ENCODE results near the gene SRGN. TPM values are rescaled to one million over a fixed set of nuclear protein-coding genes. Genes with fewer than 3 reads are reported as not detected.
A peak's percentile ranks its signal among the peaks of the same experiment; 100 is the strongest.

SRGN gene
- total and polyA plus RNA-seq, 10 of the 15 experiments (the other 5 are each of a cell fraction or from before 2014, with no cell fraction given): 382 to 2,414 (median 885) TPM

DNA sequence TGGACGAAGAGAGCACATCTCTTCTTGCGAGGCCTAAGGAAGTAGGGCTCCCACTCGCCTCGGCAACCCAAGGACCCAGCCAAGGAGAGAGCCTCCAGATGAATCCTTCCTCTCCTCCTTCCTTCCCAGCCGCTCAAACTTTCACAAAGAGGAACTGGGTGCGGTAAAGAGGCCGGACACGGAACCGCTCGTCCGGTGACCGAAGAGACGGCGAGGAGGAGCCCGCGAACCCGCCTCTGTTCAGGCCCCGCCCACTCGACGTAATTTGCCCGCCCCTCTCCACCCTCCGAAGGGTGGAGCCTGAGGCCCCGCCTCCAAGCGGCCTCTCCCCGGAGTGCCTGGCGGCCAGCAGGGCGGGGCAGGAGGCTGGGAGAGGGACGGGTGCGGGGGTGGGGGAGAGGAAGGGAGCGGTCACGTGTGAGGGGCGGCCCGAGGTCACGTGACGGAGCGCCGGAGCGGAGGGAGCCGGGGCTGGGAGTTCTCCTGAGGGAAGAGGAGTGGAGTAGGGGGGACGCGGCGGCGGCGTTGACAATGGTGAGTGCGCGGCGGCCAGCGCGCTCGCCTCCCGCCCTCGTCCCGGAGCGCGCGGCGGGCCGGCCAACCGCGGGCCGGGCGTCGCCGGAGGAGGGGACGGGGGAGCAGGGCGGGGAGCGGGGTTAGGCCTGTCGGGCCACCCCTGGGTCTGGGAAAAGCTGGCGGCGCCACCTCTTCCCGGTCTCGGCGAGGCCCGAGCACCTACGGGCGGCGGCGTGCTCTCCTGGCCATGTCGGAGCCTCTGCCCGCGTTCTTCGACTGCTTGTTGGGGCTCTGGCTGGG, 36.1 kb downstream of the SRGN start, which contains the start of gene VPS26A (continued):
- TF ChIP-seq, protein P1, sequence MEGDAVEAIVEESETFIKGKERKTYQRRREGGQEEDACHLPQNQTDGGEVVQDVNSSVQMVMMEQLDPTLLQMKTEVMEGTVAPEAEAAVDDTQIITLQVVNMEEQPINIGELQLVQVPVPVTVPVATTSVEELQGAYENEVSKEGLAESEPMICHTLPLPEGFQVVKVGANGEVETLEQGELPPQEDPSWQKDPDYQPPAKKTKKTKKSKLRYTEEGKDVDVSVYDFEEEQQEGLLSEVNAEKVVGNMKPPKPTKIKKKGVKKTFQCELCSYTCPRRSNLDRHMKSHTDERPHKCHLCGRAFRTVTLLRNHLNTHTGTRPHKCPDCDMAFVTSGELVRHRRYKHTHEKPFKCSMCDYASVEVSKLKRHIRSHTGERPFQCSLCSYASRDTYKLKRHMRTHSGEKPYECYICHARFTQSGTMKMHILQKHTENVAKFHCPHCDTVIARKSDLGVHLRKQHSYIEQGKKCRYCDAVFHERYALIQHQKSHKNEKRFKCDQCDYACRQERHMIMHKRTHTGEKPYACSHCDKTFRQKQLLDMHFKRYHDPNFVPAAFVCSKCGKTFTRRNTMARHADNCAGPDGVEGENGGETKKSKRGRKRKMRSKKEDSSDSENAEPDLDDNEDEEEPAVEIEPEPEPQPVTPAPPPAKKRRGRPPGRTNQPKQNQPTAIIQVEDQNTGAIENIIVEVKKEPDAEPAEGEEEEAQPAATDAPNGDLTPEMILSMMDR (IDR thresholded peaks at IDR 0.05 in 2 of 3, conservative IDR thresholded peaks at IDR 0.05 in 1 of 3; ENCODE audit: control insufficient read depth in 2 of 3, extremely low read depth in 1 of 3, insufficient read depth in 1 of 3, low read depth in 3 of 3, low read length in 3 of 3): peak; percentile 58 to 78 (median 60); a peak in 5 of 6 replicates
- TF ChIP-seq NR2C1 (IDR thresholded peaks at IDR 0.05) (peak; percentile 15; the same call in 1 of the 2 replicates), CHD2 (IDR thresholded peaks at IDR 0.05; ENCODE audit: borderline replicate concordance, low read depth, low read length) (peak; percentile 50; the same call in 1 of the 2 replicates), CREM (IDR thresholded peaks at IDR 0.05; ENCODE audit: low read depth) (0 out of 2 replicates have a peak, but pooled peaks have one; percentile 15), MXI1 (IDR thresholded peaks at IDR 0.05; ENCODE audit: low read depth, low read length) (peak; percentile 66), PAX5 (IDR thresholded peaks at IDR 0.05; ENCODE audit: borderline replicate concordance, low read depth, low read length) (no peak), NFYB (IDR thresholded peaks at IDR 0.05; ENCODE audit: insufficient read depth, low read depth, low read length) (no peak), SMC3 (IDR thresholded peaks at IDR 0.05; ENCODE audit: borderline replicate concordance, low read length) (peak; percentile 60; the same call in 1 of the 2 replicates), RAD21 (IDR thresholded peaks at IDR 0.05; ENCODE audit: insufficient read depth, low read depth, low read length) (0 out of 2 replicates have a peak, but pooled peaks have one; percentile 3), HDGF (IDR thresholded peaks at IDR 0.05) (peak; percentile 97), ZBED1 (IDR thresholded peaks at IDR 0.05; ENCODE audit: borderline replicate concordance) (no peak), NBN (IDR thresholded peaks at IDR 0.05) (peak; percentile 92), TCF12 (IDR thresholded peaks at IDR 0.05; ENCODE audit: low read depth, low read length) (no peak), RELA (IDR thresholded peaks at IDR 0.05; ENCODE audit: borderline replicate concordance, partially characterized antibody) (peak; percentile 90)
- TF ChIP-seq, protein P2, sequence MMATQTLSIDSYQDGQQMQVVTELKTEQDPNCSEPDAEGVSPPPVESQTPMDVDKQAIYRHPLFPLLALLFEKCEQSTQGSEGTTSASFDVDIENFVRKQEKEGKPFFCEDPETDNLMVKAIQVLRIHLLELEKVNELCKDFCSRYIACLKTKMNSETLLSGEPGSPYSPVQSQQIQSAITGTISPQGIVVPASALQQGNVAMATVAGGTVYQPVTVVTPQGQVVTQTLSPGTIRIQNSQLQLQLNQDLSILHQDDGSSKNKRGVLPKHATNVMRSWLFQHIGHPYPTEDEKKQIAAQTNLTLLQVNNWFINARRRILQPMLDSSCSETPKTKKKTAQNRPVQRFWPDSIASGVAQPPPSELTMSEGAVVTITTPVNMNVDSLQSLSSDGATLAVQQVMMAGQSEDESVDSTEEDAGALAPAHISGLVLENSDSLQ (IDR thresholded peaks at IDR 0.05): peak; percentile 66; the same call in 1 of the 2 replicates
- TF ChIP-seq, protein P3, sequence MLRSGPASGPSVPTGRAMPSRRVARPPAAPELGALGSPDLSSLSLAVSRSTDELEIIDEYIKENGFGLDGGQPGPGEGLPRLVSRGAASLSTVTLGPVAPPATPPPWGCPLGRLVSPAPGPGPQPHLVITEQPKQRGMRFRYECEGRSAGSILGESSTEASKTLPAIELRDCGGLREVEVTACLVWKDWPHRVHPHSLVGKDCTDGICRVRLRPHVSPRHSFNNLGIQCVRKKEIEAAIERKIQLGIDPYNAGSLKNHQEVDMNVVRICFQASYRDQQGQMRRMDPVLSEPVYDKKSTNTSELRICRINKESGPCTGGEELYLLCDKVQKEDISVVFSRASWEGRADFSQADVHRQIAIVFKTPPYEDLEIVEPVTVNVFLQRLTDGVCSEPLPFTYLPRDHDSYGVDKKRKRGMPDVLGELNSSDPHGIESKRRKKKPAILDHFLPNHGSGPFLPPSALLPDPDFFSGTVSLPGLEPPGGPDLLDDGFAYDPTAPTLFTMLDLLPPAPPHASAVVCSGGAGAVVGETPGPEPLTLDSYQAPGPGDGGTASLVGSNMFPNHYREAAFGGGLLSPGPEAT (IDR thresholded peaks at IDR 0.05; ENCODE audit: low read depth): peak; percentile 72
- TF ChIP-seq, protein P4, sequence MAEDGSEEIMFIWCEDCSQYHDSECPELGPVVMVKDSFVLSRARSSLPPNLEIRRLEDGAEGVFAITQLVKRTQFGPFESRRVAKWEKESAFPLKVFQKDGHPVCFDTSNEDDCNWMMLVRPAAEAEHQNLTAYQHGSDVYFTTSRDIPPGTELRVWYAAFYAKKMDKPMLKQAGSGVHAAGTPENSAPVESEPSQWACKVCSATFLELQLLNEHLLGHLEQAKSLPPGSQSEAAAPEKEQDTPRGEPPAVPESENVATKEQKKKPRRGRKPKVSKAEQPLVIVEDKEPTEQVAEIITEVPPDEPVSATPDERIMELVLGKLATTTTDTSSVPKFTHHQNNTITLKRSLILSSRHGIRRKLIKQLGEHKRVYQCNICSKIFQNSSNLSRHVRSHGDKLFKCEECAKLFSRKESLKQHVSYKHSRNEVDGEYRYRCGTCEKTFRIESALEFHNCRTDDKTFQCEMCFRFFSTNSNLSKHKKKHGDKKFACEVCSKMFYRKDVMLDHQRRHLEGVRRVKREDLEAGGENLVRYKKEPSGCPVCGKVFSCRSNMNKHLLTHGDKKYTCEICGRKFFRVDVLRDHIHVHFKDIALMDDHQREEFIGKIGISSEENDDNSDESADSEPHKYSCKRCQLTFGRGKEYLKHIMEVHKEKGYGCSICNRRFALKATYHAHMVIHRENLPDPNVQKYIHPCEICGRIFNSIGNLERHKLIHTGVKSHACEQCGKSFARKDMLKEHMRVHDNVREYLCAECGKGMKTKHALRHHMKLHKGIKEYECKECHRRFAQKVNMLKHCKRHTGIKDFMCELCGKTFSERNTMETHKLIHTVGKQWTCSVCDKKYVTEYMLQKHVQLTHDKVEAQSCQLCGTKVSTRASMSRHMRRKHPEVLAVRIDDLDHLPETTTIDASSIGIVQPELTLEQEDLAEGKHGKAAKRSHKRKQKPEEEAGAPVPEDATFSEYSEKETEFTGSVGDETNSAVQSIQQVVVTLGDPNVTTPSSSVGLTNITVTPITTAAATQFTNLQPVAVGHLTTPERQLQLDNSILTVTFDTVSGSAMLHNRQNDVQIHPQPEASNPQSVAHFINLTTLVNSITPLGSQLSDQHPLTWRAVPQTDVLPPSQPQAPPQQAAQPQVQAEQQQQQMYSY (CRISPR knock-in tag; IDR thresholded peaks at IDR 0.05): peak; percentile 89
- TF ChIP-seq, protein P5, sequence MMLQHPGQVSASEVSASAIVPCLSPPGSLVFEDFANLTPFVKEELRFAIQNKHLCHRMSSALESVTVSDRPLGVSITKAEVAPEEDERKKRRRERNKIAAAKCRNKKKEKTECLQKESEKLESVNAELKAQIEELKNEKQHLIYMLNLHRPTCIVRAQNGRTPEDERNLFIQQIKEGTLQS (IDR thresholded peaks at IDR 0.05; ENCODE audit: borderline replicate concordance, extremely low read depth, low read depth, low read length): peak; percentile 96
- TF ChIP-seq, protein P6, sequence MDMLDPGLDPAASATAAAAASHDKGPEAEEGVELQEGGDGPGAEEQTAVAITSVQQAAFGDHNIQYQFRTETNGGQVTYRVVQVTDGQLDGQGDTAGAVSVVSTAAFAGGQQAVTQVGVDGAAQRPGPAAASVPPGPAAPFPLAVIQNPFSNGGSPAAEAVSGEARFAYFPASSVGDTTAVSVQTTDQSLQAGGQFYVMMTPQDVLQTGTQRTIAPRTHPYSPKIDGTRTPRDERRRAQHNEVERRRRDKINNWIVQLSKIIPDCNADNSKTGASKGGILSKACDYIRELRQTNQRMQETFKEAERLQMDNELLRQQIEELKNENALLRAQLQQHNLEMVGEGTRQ (IDR thresholded peaks at IDR 0.05; ENCODE audit: borderline replicate concordance, low read depth, low read length): peak; percentile 95

Measured in GM12878 (cell line).